OCI-LY1 (cell line): ENCODE results near the gene ATG7.

Experiments
- H2AFZ ChIP-seq: fragments of 200-600 bp; sonication (generic), shearing (Covaris generic); 2 replicates; pipeline ENCODE4 v1.6.0; 2014; ENCODE audit warnings: antibody characterized with exemption, mild to moderate bottlenecking, low read length
- H3F3A ChIP-seq: fragments of 200-600 bp; sonication (generic), shearing (Covaris generic); 2 replicates; pipeline ENCODE4 v1.6.0; 2014; ENCODE audit warnings: mild to moderate bottlenecking, antibody characterized with exemption, low read length, moderate library complexity; ENCODE audit not compliant: insufficient read depth
- H3K27ac ChIP-seq: fragments of 200-600 bp; sonication (generic); 2 replicates; pipeline ENCODE4 v1.5.1; 2014; ENCODE audit warnings: low read length, mixed run types, mild to moderate bottlenecking, low read depth; ENCODE audit not compliant: poor library complexity, severe bottlenecking
- H3K27me3 ChIP-seq: fragments of 200-600 bp; sonication (generic); 2 replicates; pipeline ENCODE4 v1.6.0; 2014; ENCODE audit warnings: antibody characterized with exemption, mild to moderate bottlenecking, low read length, moderate library complexity; ENCODE audit not compliant: insufficient read depth
- H3K36me3 ChIP-seq: fragments of 200-600 bp; sonication (generic); 2 replicates; pipeline ENCODE4 v1.6.1; 2014; ENCODE audit warnings: mild to moderate bottlenecking, antibody characterized with exemption, low read length, moderate library complexity, mixed read lengths; ENCODE audit not compliant: insufficient read depth
- H3K4me1 ChIP-seq: fragments of 200-600 bp; sonication (generic); 2 replicates; pipeline ENCODE4 v1.5.1; 2014; ENCODE audit warnings: mild to moderate bottlenecking, low read length, moderate library complexity; ENCODE audit not compliant: insufficient read depth, severe bottlenecking
- H3K4me2 ChIP-seq: fragments of 200-600 bp; sonication (generic), shearing (Covaris generic); 2 replicates; pipeline ENCODE4 v1.6.1; 2014; ENCODE audit warnings: low read length
- H3K4me3 ChIP-seq: fragments of 200-600 bp; sonication (generic); 2 replicates; pipeline ENCODE4 v1.5.1; 2014; ENCODE audit warnings: low read length, low read depth, mild to moderate bottlenecking, mixed read lengths; ENCODE audit not compliant: poor library complexity, severe bottlenecking
- H3K79me2 ChIP-seq: fragments of 200-600 bp; shearing (Covaris generic); 2 replicates; pipeline ENCODE4 v1.6.1; 2016; ENCODE audit warnings: mixed run types, low read length, mixed read lengths; ENCODE audit not compliant: insufficient read depth
- H3K9ac ChIP-seq: fragments of 200-600 bp; sonication (generic), shearing (Covaris generic); 2 replicates; pipeline ENCODE4 v1.6.1; 2014; ENCODE audit warnings: mild to moderate bottlenecking, low read length, mixed read lengths
- H3K9me2 ChIP-seq: fragments of 200-600 bp; sonication (generic), shearing (Covaris generic); 2 replicates; pipeline ENCODE4 v1.6.1; 2014; ENCODE audit warnings: low read depth, mild to moderate bottlenecking, low read length, mixed read lengths
- H3K9me3 ChIP-seq: fragments of 200-600 bp; shearing (Covaris generic); 2 replicates; pipeline ENCODE4 v1.6.1; 2014; ENCODE audit warnings: low read length, mixed read lengths
- H4K20me1 ChIP-seq: fragments of 200-600 bp; sonication (generic), shearing (Covaris generic); 2 replicates; pipeline ENCODE4 v1.6.0; 2016; ENCODE audit warnings: mild to moderate bottlenecking, low read length; ENCODE audit not compliant: insufficient read depth
- CTCF ChIP-seq: fragments of 200-600 bp; sonication (generic), shearing (Covaris generic); IDR thresholded peaks from 2 replicates; pipeline ENCODE4 v1.5.1; 2017; ENCODE audit warnings: mild to moderate bottlenecking, antibody characterized with exemption, low read length, moderate library complexity, mixed read lengths
- EZH2 ChIP-seq: fragments of 200-600 bp; sonication (generic), shearing (Covaris generic); IDR thresholded peaks from 2 replicates; pipeline ENCODE4 v1.8.0; 2017; ENCODE audit warnings: borderline replicate concordance, mixed run types, mild to moderate bottlenecking, antibody characterized with exemption, low read length, moderate library complexity, mixed read lengths

The ATG7 gene

GRCh38 chr3:11564577-11565001 lies 292.4 kb downstream of the ATG7 start:
- Histone ChIP-seq H3F3A (no peaks in the 10 kb centered on the region), H3K4me2 (no peak overlapping the region), H4K20me1 (no peaks in the 10 kb centered on the region), H3K27me3 (no peaks in the 10 kb centered on the region), H3K36me3 (peaks cover 67% of the 10 kb centered on the region), H2AFZ (no peak overlapping the region), H3K9me2 (no peaks in the 10 kb centered on the region), H3K9ac (no peak overlapping the region), H3K79me2 (no peaks in the 10 kb centered on the region), H3K9me3 (no peaks in the 10 kb centered on the region), H3K27ac (no peak overlapping the region), H3K4me3 (no peak overlapping the region), H3K4me1 (peaks cover 10% of the 10 kb centered on the region)
- no peak for TF ChIP-seq EZH2
- no peak for TF ChIP-seq CTCF

GRCh38 chr3:11565072-11565471 lies 292.9 kb downstream of the ATG7 start:
- Histone ChIP-seq H3K79me2 (no peaks in the 10 kb centered on the region), H3K9me3 (no peaks in the 10 kb centered on the region), H2AFZ (no peak overlapping the region), H3K27me3 (no peaks in the 10 kb centered on the region), H4K20me1 (no peaks in the 10 kb centered on the region), H3K9me2 (no peaks in the 10 kb centered on the region), H3K4me1 (peaks cover 6% of the 10 kb centered on the region), H3K9ac (no peak overlapping the region), H3F3A (no peaks in the 10 kb centered on the region), H3K4me3 (no peak overlapping the region), H3K27ac (no peak overlapping the region), H3K36me3 (peaks cover 68% of the 10 kb centered on the region), H3K4me2 (no peak overlapping the region)
- TF ChIP-seq CTCF (no peak), EZH2 (no peak)

GRCh38 chr3:11565492-11565891 lies 293.3 kb downstream of the ATG7 start:
- peaks cover 68% of the 10 kb centered on the region for H3K36me3 ChIP-seq
- H3K4me3 ChIP-seq = no peak overlapping the region
- no peaks in the 10 kb centered on the region for H3K79me2 ChIP-seq
- no peaks in the 10 kb centered on the region for H3K9me2 ChIP-seq
- no peaks in the 10 kb centered on the region for H3K9me3 ChIP-seq
- H4K20me1 ChIP-seq = no peaks in the 10 kb centered on the region
- no peak overlapping the region for H2AFZ ChIP-seq
- H3K4me2 ChIP-seq = no peak overlapping the region
- H3K27me3 ChIP-seq = no peaks in the 10 kb centered on the region
- peaks cover 1% of the 10 kb centered on the region for H3K4me1 ChIP-seq
- TF ChIP-seq EZH2 (no peak), CTCF (no peak)
- H3K27ac ChIP-seq = no peak overlapping the region
- H3F3A ChIP-seq = no peaks in the 10 kb centered on the region
- no peak overlapping the region for H3K9ac ChIP-seq
